ENCODE results near the gene MMP23B. TPM values are rescaled to one million over a fixed set of nuclear protein-coding genes. Genes with fewer than 3 reads are reported as not detected.
A peak's percentile ranks its signal among the peaks of the same experiment; 100 is the strongest.

Gene MMP23B
- total RNA-seq, 2 donors from 2014 or later, result 1.5 TPM

DNA sequence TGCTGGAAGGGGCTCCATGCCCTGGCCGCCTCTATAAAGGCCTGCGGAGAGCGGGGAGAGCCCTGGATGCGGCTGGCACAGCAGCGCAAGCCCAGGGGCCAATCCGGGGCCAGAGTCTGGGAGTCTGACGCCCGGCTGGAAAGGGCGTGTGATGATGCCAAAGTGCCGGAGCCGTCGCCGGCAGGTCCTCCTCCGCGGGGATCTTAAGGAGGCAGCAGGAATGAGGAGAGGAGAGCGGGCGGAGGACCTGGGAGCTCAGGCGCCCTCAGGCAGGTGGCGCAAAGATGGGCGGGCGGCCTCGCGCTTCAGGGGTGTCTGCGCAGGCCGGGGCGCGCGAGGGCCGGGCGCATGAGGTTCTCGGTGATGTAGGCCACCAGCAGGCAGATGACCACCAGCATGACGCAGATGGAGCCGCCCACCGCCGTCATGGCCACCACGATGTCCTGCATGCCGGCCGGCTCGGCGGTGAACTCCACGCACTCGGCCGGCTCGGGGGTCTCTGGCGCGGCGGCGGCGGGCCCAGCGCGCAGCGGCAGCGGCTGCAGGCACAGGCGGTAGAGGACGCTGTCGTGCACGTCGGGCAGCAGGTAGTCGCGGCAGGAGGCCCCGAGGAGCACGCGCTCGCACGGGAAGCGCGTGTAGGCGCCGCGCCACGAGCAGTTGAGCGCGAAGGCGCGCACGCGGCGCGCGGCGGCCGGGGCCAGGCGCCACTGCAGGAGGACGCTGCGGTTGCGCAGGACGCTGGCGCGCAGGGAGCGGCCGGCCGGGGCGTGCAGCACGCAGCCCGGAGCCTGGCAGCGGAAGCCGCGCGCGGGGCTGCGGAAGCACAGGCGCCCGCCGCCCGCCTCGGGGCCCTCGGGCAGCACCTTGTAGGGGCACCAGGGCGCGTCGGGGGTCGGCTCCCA is 32.7 kb upstream of the MMP23B start:
- H3K4me3 Mint-ChIP-seq, result peak overlapping the region; percentile 75 to 85
- H3K9me3 Mint-ChIP-seq, result no peaks in the 10 kb centered on the region

GRCh38 chr1:1599935-1600860 is 31.8 kb upstream of the MMP23B start, which contains the start of gene FNDC10:
Gene FNDC10 (minus strand): TSS chr1:1600135. CDS start chr1:1600015, 120 bp downstream.
- Mint-ChIP-seq H3K9me3 (no peaks in the 10 kb centered on the region), H3K4me1 (ENCODE audit: low read depth) (peaks cover 3% of the 10 kb centered on the region), H3K27ac (no peak within 1 kb of the TSS), H3K36me3 (ENCODE audit: insufficient read depth in 2 of 2) (no peaks in the 10 kb centered on the region), H3K4me3 (peak within 1 kb of the TSS; percentile 75 to 85), H3K27me3 (ENCODE audit: low read depth) (no peaks in the 10 kb centered on the region)
- peak; percentile 45 to 55 for ATAC-seq (replicated peaks in 1 of 2)
- DNase-seq, result no peak

More for the DNA sequence above, 32.7 kb upstream of the MMP23B start:
- Mint-ChIP-seq H3K27me3 (ENCODE audit: low read depth) (no peaks in the 10 kb centered on the region), H3K4me1 (ENCODE audit: low read depth) (peaks cover 3% of the 10 kb centered on the region), H3K36me3 (ENCODE audit: insufficient read depth in 2 of 2) (no peaks in the 10 kb centered on the region), H3K27ac (no peak overlapping the region)
- ATAC-seq (replicated peaks in 1 of 2), result peak; percentile 66 to 72
- peak; percentile 48 to 51 for DNase-seq

DNA sequence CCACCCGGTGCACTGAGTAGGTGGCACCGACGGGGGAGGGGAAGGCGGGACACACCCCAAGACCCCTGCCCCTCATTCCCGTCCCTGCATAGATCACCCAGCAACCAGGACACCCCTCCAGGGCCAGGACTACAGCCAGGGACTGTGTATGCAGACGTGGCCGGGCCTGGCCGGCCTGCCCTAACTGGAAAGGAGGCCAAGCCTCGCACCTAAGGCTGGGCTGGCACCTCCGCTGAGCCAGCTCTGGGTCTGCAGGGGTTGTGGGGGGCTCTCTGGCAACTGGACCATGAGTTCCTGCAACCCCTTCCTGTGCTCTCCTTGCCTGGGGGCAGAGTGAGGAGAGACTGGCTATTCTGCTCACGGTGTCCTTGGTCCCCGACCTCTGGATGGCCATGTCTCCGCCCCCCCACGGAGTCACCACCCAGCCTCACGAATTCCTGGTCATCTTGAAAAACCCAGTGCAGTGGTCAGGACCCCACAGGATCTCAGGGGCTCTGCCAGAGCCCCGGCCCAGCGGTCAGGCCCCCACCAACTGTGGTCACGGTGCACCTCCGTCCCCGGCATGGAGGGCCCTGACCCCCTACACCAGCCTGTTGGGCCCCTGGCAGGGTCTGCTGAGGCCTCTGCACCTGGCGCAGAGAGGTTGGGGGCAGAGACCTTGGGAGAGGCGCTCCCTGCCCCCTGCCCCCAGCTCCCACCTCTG is 31.0 kb upstream of the MMP23B start:
- no peak for ATAC-seq (replicated peaks in 1 of 2)
- peak overlapping the region; percentile 39 to 76 for H3K4me3 Mint-ChIP-seq
- no peaks in the 10 kb centered on the region for H3K9me3 Mint-ChIP-seq
- no peaks in the 10 kb centered on the region for H3K36me3 Mint-ChIP-seq (ENCODE audit: insufficient read depth in 2 of 2)
- H3K27me3 Mint-ChIP-seq (ENCODE audit: low read depth), result no peaks in the 10 kb centered on the region
- no peak for DNase-seq
- peaks cover 3% of the 10 kb centered on the region for H3K4me1 Mint-ChIP-seq (ENCODE audit: low read depth)
- H3K27ac Mint-ChIP-seq, result no peak overlapping the region

DNA sequence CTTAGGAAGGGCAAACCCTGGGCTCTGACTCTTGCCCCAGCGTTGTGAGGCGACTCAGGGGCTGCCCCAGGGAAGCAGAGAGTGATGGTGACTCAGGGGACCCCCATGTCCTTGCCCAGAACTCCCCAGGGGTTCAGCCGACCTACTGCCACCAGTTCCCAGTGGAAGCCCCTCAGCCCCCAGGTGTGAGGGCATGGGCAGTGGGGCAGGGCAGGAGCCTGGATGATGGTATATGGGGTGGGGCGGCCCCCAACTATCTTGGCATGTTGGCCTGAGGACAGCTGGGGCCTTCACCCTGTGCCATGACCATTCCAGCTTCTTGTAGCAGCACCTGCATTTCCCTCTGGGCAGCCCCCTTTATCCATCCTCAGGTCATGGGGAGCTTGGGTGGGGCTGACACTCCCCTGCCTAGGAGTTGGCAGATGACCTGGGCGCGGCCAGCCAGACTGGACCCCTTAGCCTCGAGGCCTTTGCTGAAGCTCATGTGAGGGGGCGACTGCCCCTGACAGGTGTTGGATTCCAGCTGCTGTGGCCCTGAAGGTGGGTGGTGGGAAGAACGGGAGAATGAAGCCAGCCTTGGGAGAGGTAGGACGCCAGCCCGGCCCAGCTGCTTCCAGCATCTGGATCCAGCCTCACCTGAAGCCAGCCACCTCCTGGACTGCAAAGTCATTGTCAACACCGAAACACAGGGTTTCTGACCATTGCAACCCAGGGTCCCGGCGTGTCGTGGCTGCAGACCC is 30.2 kb upstream of the MMP23B start:
- H3K27ac Mint-ChIP-seq, result no peak overlapping the region
- DNase-seq (no peak), ATAC-seq (replicated peaks in 1 of 2) (no peak)
- no peaks in the 10 kb centered on the region for H3K9me3 Mint-ChIP-seq
- no peaks in the 10 kb centered on the region for H3K36me3 Mint-ChIP-seq (ENCODE audit: insufficient read depth in 2 of 2)
- peaks cover 6% of the 10 kb centered on the region for H3K4me1 Mint-ChIP-seq (ENCODE audit: low read depth)
- no peaks in the 10 kb centered on the region for H3K27me3 Mint-ChIP-seq (ENCODE audit: low read depth)
- no peak overlapping the region for H3K4me3 Mint-ChIP-seq

GRCh38 chr1:1602304-1602967 is 29.5 kb upstream of the MMP23B start:
- Mint-ChIP-seq H3K4me3 (no peak overlapping the region), H3K9me3 (no peaks in the 10 kb centered on the region), H3K36me3 (ENCODE audit: insufficient read depth in 2 of 2) (no peaks in the 10 kb centered on the region), H3K27ac (no peak overlapping the region), H3K4me1 (ENCODE audit: low read depth) (peaks cover 13% of the 10 kb centered on the region), H3K27me3 (ENCODE audit: low read depth) (no peaks in the 10 kb centered on the region)
- ATAC-seq (replicated peaks in 1 of 2) (no peak), DNase-seq (no peak)

GRCh38 chr1:1602968-1603506 is 28.9 kb upstream of the MMP23B start:
- ATAC-seq (replicated peaks in 1 of 2), result no peak
- Mint-ChIP-seq H3K4me3 (no peak overlapping the region), H3K27ac (no peak overlapping the region), H3K36me3 (ENCODE audit: insufficient read depth in 2 of 2) (no peaks in the 10 kb centered on the region), H3K9me3 (no peaks in the 10 kb centered on the region), H3K27me3 (ENCODE audit: low read depth) (no peaks in the 10 kb centered on the region), H3K4me1 (ENCODE audit: low read depth) (peaks cover 17% of the 10 kb centered on the region)
- no peak for DNase-seq

GRCh38 chr1:1603671-1604373 is 28.2 kb upstream of the MMP23B start:
- Mint-ChIP-seq H3K9me3 (no peaks in the 10 kb centered on the region), H3K27ac (peak overlapping the region; percentile 60), H3K36me3 (ENCODE audit: insufficient read depth in 2 of 2) (no peaks in the 10 kb centered on the region), H3K4me3 (no peak overlapping the region), H3K27me3 (ENCODE audit: low read depth) (no peaks in the 10 kb centered on the region), H3K4me1 (ENCODE audit: low read depth) (peaks cover 17% of the 10 kb centered on the region)
- DNase-seq (no peak), ATAC-seq (replicated peaks in 1 of 2) (no peak)

DNA sequence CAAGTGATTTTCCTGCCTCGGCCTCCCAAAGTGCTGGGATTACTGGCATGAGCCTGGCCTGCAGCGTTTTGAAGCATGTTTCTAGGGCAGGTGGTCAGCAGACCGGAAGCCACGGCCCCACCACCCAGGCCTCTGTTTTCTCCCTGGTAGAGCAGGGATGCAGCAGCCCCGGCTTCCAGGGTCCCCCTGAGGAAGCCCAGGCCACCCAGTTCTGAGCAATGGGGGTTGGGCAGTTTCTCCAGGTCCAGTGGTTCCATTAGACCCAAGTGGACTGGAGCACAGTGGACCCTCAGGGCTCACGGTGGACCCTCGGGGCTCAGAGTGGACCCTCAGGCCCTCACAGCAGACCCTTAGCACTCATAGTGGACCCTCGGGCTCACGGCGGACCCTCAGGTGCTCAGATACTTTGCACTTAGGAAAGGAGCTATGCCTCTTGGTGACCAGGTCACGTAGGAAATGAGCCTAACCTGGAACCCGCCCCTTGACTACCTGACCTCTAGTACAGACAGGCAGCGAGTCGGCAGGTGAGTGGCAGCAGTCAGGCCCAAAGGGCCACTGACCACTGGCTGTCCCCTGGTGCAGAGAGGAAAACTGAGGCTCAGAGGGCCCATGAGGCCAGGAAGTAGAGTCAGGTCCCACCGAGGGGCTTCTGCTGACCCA is 27.5 kb upstream of the MMP23B start:
- no peak overlapping the region for H3K4me3 Mint-ChIP-seq
- H3K9me3 Mint-ChIP-seq, result no peaks in the 10 kb centered on the region
- ATAC-seq (replicated peaks in 1 of 2) (no peak), DNase-seq (no peak)
- no peaks in the 10 kb centered on the region for H3K27me3 Mint-ChIP-seq (ENCODE audit: low read depth)
- H3K27ac Mint-ChIP-seq, result peak overlapping the region; percentile 60
- peaks cover 17% of the 10 kb centered on the region for H3K4me1 Mint-ChIP-seq (ENCODE audit: low read depth)
- H3K36me3 Mint-ChIP-seq (ENCODE audit: insufficient read depth in 2 of 2), result no peaks in the 10 kb centered on the region

- ATAC-seq (replicated peaks in 1 of 2) (no peak), DNase-seq (no peak)
- no peaks in the 10 kb centered on the region for H3K36me3 Mint-ChIP-seq (ENCODE audit: insufficient read depth in 2 of 2)
- H3K4me1 Mint-ChIP-seq (ENCODE audit: low read depth), result peaks cover 17% of the 10 kb centered on the region
- H3K27me3 Mint-ChIP-seq (ENCODE audit: low read depth), result no peaks in the 10 kb centered on the region
- no peak overlapping the region for H3K4me3 Mint-ChIP-seq
- H3K27ac Mint-ChIP-seq, result no peak overlapping the region
- H3K9me3 Mint-ChIP-seq, result no peaks in the 10 kb centered on the region
These were observed 26.9 kb upstream of the MMP23B start for GRCh38 chr1:1605034-1605591.

GRCh38 chr1:1605724-1606123 is 26.2 kb upstream of the MMP23B start:
- DNase-seq, result no peak
- Mint-ChIP-seq H3K27me3 (ENCODE audit: low read depth) (no peaks in the 10 kb centered on the region), H3K27ac (no peak overlapping the region), H3K9me3 (no peaks in the 10 kb centered on the region), H3K36me3 (ENCODE audit: insufficient read depth in 2 of 2) (no peaks in the 10 kb centered on the region), H3K4me1 (ENCODE audit: low read depth) (peaks cover 15% of the 10 kb centered on the region), H3K4me3 (no peak overlapping the region)
- ATAC-seq (replicated peaks in 1 of 2), result no peak

GRCh38 chr1:1606232-1606631 is 25.7 kb upstream of the MMP23B start:
- Mint-ChIP-seq H3K36me3 (ENCODE audit: insufficient read depth in 2 of 2) (no peaks in the 10 kb centered on the region), H3K9me3 (no peaks in the 10 kb centered on the region), H3K27me3 (ENCODE audit: low read depth) (no peaks in the 10 kb centered on the region), H3K4me3 (no peak overlapping the region), H3K27ac (no peak overlapping the region), H3K4me1 (ENCODE audit: low read depth) (peaks cover 13% of the 10 kb centered on the region)
- DNase-seq, result no peak
- ATAC-seq (replicated peaks in 1 of 2), result no peak

Measured in activated T-cell treated with anti-CD3 and anti-CD28 coated beads, Interleukin-2, amount 50 U/mL, for 72 hours (primary cell).